ENCODE data around the gene ALDH16A1.

ALDH16A1 gene

DNA sequence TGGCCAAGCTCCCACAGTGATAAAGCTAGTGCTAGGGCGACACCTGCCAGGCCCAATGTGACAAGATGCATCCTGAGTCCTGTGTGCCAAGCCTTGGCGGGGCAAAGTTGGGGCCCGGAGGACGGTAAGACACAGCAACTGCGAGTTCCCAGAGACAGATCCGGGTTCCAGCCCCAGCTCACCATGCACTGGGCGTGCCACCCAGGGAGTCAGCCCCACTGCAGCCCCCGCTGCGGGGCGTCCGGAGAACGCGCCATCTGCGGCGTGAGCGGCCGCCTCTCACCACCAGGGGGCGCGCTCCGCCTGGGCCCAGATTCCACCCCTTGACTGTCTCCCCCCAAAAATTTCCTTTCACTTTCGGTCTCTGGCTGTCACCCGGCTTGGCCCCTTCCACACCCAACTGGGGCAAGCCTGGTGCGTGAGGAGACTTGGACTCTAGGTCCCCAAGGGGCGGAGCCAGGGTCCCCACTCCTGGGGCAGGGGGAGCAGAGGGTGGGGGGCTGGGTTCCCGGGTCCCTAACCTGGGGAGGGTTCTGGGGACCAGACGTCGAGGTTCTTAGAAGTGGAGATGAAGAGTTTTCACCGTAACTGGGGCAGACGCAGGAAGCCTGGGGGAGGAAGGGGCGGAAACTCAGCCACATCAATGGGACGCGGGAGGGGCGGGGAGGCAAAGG, 21.0 kb downstream of the ALDH16A1 start, which contains the start of gene FLT3LG:
FLT3LG (plus strand) TSS at position 348 of the 674 bp plus-strand sequence. CDS start 425 bp downstream, outside the sequence.
- DNase-seq (ENCODE audit: low spot score): peak; percentile 81
- TF ChIP-seq, protein P1, sequence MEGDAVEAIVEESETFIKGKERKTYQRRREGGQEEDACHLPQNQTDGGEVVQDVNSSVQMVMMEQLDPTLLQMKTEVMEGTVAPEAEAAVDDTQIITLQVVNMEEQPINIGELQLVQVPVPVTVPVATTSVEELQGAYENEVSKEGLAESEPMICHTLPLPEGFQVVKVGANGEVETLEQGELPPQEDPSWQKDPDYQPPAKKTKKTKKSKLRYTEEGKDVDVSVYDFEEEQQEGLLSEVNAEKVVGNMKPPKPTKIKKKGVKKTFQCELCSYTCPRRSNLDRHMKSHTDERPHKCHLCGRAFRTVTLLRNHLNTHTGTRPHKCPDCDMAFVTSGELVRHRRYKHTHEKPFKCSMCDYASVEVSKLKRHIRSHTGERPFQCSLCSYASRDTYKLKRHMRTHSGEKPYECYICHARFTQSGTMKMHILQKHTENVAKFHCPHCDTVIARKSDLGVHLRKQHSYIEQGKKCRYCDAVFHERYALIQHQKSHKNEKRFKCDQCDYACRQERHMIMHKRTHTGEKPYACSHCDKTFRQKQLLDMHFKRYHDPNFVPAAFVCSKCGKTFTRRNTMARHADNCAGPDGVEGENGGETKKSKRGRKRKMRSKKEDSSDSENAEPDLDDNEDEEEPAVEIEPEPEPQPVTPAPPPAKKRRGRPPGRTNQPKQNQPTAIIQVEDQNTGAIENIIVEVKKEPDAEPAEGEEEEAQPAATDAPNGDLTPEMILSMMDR (conservative IDR thresholded peaks at IDR 0.05; ENCODE audit: low read depth): peak; percentile 97
- ChIA-PET CTCF (interaction anchor here (0.7 to 1.0 kb wide), 5 partner anchors 8 to 73 kb away, joined by 3 to 8 read pairs (median 3); partner anchors contain the start of gene GFY), POLR2A (ENCODE audit: low non-redundant PET) (interaction anchor here (1.5 kb wide), 1 partner anchor 21 kb away, joined by 5 read pairs; the partner anchor contains the start of gene ALDH16A1)
- H3K27ac ChIP-seq: peak within 1 kb of the TSS; percentile 80

DNA sequence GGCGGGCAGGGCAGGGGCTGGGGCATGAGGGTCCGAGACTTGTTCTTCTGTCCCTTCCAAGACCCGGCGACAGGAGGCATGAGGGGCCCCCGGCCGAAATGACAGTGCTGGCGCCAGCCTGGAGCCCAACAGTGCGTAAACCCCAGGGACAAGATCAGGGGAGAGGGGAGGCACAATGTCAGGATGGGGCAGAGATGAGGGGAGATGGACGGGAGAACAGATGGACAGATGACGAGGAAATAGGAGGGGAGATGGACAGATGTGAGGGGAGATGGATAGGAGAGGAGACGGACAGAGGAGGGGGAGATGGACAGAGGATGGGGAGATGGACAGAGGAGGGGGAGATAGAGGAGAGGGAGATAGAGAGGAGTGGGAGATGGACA, 21.5 kb downstream of the ALDH16A1 start:
- CTCF ChIA-PET: no interaction called here
- POLR2A ChIA-PET (ENCODE audit: low non-redundant PET): no interaction called here
- H3K27ac ChIP-seq: peak overlapping the region; percentile 80
- TF ChIP-seq, protein P1 (conservative IDR thresholded peaks at IDR 0.05; ENCODE audit: low read depth): no peak
- DNase-seq (ENCODE audit: low spot score): no peak

DNA sequence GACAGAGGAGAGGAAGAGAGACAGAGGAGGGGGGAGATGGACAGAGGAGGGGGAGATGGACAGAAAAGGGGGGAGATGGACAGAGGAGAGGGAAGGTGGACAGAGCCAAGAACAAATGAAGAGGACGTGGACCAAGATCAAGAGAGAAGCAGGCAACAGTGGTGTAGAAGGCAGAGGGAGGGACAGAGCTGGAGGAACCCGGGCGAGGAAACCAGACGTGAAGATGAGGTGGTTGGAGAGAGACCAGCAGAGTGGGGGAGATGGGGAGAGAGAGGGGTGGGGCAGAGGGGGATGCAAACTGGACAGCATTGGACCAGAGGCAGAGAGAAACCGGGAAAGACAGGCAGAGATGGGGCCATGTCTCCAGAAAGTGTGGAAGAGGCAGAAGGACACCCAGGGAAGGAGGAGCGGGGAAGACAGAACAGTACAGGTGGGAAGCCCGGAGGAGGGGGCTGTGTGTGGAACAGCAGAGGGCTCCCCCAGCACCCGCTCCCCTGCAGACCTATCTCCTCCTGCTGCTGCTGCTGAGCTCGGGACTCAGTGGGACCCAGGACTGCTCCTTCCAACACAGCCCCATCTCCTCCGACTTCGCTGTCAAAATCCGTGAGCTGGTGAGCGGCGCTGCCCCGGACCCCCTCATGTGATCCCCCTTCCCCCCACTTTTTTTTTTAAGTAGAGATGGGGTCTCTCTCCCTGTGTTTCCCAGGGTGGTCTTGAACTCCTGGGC, 22.3 kb downstream of the ALDH16A1 start:
- no peak for DNase-seq (ENCODE audit: low spot score)
- ChIA-PET POLR2A (ENCODE audit: low non-redundant PET) (no interaction called here), CTCF (interaction anchor here (0.6 kb wide), 2 partner anchors 93 to 100 kb away, joined by 3 read pairs; no protein-coding TSS in a partner anchor)
- H3K27ac ChIP-seq: peak overlapping the region; percentile 46
- TF ChIP-seq, protein P1 (conservative IDR thresholded peaks at IDR 0.05; ENCODE audit: low read depth): no peak

DNA sequence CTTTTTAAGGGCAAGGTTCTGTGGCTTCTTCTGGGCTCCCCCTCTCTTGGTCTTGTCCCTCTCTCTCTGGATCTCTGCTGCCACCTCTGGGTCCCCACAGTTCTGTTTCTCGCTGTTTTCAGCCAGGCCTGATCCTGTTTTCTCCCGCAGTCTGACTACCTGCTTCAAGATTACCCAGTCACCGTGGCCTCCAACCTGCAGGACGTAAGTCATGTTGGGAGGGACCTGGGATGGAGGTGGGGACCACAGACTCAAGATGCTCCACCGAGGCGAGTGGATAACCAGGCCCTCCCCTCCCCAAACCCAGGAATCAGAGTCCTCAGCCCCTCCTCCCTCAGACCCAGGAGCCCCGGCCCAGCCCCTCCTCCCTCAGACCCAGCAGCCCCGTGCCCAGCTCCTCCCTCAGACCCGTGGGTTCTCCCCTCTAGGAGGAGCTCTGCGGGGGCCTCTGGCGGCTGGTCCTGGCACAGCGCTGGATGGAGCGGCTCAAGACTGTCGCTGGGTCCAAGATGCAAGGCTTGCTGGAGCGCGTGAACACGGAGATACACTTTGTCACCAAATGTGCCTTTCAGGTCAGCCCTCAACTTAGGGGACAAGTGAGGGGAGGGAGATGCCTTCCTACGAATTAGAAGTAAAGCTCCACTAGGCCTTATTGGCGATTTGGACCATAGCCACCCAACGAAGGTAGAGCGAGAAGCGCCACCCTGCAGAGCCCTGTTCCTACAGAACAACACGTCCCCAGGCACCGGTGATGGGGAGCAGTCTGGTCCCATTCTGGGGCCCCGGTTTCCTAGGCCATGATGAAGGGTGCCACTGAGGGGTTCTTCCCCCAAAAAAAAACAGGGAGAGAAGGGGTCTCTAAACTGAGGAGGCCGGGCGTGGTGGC, 23.2 kb downstream of the ALDH16A1 start:
- ChIA-PET POLR2A (ENCODE audit: low non-redundant PET) (no interaction called here), CTCF (no interaction called here)
- DNase-seq (ENCODE audit: low spot score): no peak
- TF ChIP-seq, protein P1 (conservative IDR thresholded peaks at IDR 0.05; ENCODE audit: low read depth): peak; percentile 25; the same call in 1 of the 2 replicates
- H3K27ac ChIP-seq: peak overlapping the region; percentile 46

DNA sequence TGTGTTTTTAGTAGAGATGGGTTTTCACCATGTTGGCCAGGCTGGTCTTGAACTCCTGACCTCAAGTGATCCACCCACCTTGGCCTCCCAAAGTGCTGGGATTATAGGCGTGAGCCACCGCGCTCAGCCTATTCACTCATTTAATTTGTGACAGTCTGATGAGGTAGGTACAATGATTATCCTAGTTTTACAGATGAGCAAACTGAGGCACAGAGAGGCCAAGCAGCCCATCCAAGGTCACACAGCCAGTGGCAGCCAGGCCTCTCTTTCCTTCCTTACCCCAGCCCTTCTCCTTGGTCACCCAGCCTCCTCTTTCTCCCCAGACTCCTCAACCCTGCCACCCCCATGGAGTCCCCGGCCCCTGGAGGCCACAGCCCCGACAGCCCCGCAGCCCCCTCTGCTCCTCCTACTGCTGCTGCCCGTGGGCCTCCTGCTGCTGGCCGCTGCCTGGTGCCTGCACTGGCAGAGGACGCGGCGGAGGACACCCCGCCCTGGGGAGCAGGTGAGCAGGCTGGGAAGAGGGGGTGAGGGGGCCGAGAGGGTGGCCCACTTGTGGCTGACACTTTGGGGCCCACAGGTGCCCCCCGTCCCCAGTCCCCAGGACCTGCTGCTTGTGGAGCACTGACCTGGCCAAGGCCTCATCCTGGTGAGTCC, 27.1 kb downstream of the ALDH16A1 start:
- TF ChIP-seq, protein P1 (conservative IDR thresholded peaks at IDR 0.05; ENCODE audit: low read depth): no peak
- POLR2A ChIA-PET (ENCODE audit: low non-redundant PET): no interaction called here
- CTCF ChIA-PET: no interaction called here
- H3K27ac ChIP-seq: no peak overlapping the region; the same call in 1 of the 2 replicates
- DNase-seq (ENCODE audit: low spot score): no peak

All from RWPE1 (cell line).